Keratinocyte (primary cell): ENCODE measurements around the gene ATP5F1D. TPM values are rescaled to one million over a fixed set of nuclear protein-coding genes. Genes with fewer than 3 reads are reported as not detected.

Experiments
- DNase-seq: peaks from one replicate; pipeline ENCODE4 v3.0.0-alpha.2; 2011; ENCODE audit warnings: low read depth, missing footprints, low spot score
- FAIRE-seq: peaks from 2 replicates; lab custom pipeline; 2011; peaks lifted over from hg19 to GRCh38; lab: Jason Lieb, UNC
- H2AFZ ChIP-seq: 2 replicates; pipeline ENCODE4 v1.6.0; 2012; ENCODE audit warnings: low read length, control low read depth, inconsistent platforms; ENCODE audit not compliant: control insufficient read depth
- H3K27ac ChIP-seq: 2 replicates; pipeline ENCODE4 v1.5.1; 2011; ENCODE audit warnings: low read length; ENCODE audit not compliant: control insufficient read depth, insufficient read depth
- H3K27me3 ChIP-seq: 3 replicates; pipeline ENCODE4 v1.6.0; 2011; ENCODE audit warnings: low read length; ENCODE audit not compliant: control insufficient read depth, insufficient read depth; ENCODE audit errors: extremely low read depth
- H3K36me3 ChIP-seq, 2 experiments: 2 replicates in 1 of 2; 3 replicates in 1 of 2; pipeline ENCODE4 v1.5.1; 2011; ENCODE audit warnings: low read length in 2 of 2, mild to moderate bottlenecking in 1 of 2; ENCODE audit not compliant: control insufficient read depth in 2 of 2, insufficient read depth in 2 of 2; ENCODE audit errors: extremely low read depth in 1 of 2
- H3K4me1 ChIP-seq: 3 replicates; pipeline ENCODE4 v1.5.1; 2011; ENCODE audit warnings: low read length; ENCODE audit not compliant: control insufficient read depth, insufficient read depth; ENCODE audit errors: extremely low read depth
- H3K4me2 ChIP-seq: 3 replicates; pipeline ENCODE4 v1.6.0; 2011; ENCODE audit warnings: low read depth, low read length; ENCODE audit not compliant: control insufficient read depth, insufficient read depth; ENCODE audit errors: extremely low read depth
- H3K4me3 ChIP-seq, 3 experiments: fragments of 200-600 bp in 1 of 3; sonication (generic) in 1 of 3; 2 replicates in 2 of 3; 3 replicates in 1 of 3; pipeline ENCODE4 v1.5.1; 2011 to 2016; ENCODE audit warnings: low read length in 3 of 3, mild to moderate bottlenecking in 3 of 3, control low read depth in 2 of 3, inconsistent platforms in 1 of 3, low read depth in 1 of 3, mixed read lengths in 1 of 3, mixed run types in 1 of 3, moderate library complexity in 1 of 3; ENCODE audit not compliant: control insufficient read depth in 2 of 3, insufficient read depth in 2 of 3; ENCODE audit errors: extremely low read depth in 1 of 3
- H3K79me2 ChIP-seq: 2 replicates; pipeline ENCODE4 v1.6.0; 2012; ENCODE audit warnings: low read length; ENCODE audit not compliant: control insufficient read depth, insufficient read depth
- H3K9ac ChIP-seq: 3 replicates; pipeline ENCODE4 v1.6.0; 2011; ENCODE audit warnings: low read length; ENCODE audit not compliant: control insufficient read depth, insufficient read depth; ENCODE audit errors: extremely low read depth
- H3K9me1 ChIP-seq: 3 replicates; pipeline ENCODE4 v1.6.0; 2011; ENCODE audit warnings: low read length; ENCODE audit not compliant: control insufficient read depth, insufficient read depth; ENCODE audit errors: extremely low read depth
- H3K9me3 ChIP-seq: 2 replicates; pipeline ENCODE4 v1.5.1; 2012; ENCODE audit warnings: low read depth, low read length; ENCODE audit not compliant: control insufficient read depth
- H4K20me1 ChIP-seq: 3 replicates; pipeline ENCODE4 v1.6.0; 2011; ENCODE audit warnings: low read length; ENCODE audit not compliant: control insufficient read depth, insufficient read depth; ENCODE audit errors: extremely low read depth
- EZH2 ChIP-seq: IDR thresholded peaks from one replicate; pipeline ENCODE4 v1.6.1; 2012; ENCODE audit warnings: inconsistent platforms, mild to moderate bottlenecking, low read length, moderate library complexity
- dilution Hi-C: fragments of 300-500 bp; cut with MboI; formaldehyde crosslinking; loops from one replicate; pipeline ENCODE4 v1.7.0; 2020; ENCODE audit warnings: low sequenced_read_pairs; ENCODE audit not compliant: extremely low pct_ligation_motif_present
- polyA plus RNA-seq, 5 experiments: library from polyadenylated mRNA; depleted of rRNA in 3 of 5; stranded (reverse) in 3 of 5; stranded (forward) in 1 of 5; unstranded in 1 of 5; fragments of >200 nt; gene quantifications; 1 replicate in 1 of 5; 2 replicates in 3 of 5; 3 replicates in 1 of 5; pipeline versions ENCODE4 v1.2.1 to v1.2.3, GENCODE V29; 2011 to 2012; ENCODE audit warnings: missing spikeins in 2 of 5, low read depth in 1 of 5, low replicate concordance in 1 of 5
- TF ChIP-seq, protein P1 (sequence below), 3 experiments: IDR thresholded peaks in 1 of 3; conservative IDR thresholded peaks in 1 of 3; optimal IDR thresholded peaks in 1 of 3; 2 replicates in 2 of 3; 3 replicates in 1 of 3; pipeline versions ENCODE3 to v1.5.1; 2011; ENCODE audit warnings: low read length in 3 of 3, mild to moderate bottlenecking in 3 of 3, moderate library complexity in 2 of 3, control low read depth in 1 of 3, inconsistent platforms in 1 of 3; ENCODE audit not compliant: insufficient read depth in 2 of 3; ENCODE audit errors: extremely low read depth in 1 of 3

Gene ATP5F1D
- polyA plus RNA-seq, 1 donor (not counting 4 experiments of a cell fraction or from before 2014, with no cell fraction given), result 51.3 TPM

DNA sequence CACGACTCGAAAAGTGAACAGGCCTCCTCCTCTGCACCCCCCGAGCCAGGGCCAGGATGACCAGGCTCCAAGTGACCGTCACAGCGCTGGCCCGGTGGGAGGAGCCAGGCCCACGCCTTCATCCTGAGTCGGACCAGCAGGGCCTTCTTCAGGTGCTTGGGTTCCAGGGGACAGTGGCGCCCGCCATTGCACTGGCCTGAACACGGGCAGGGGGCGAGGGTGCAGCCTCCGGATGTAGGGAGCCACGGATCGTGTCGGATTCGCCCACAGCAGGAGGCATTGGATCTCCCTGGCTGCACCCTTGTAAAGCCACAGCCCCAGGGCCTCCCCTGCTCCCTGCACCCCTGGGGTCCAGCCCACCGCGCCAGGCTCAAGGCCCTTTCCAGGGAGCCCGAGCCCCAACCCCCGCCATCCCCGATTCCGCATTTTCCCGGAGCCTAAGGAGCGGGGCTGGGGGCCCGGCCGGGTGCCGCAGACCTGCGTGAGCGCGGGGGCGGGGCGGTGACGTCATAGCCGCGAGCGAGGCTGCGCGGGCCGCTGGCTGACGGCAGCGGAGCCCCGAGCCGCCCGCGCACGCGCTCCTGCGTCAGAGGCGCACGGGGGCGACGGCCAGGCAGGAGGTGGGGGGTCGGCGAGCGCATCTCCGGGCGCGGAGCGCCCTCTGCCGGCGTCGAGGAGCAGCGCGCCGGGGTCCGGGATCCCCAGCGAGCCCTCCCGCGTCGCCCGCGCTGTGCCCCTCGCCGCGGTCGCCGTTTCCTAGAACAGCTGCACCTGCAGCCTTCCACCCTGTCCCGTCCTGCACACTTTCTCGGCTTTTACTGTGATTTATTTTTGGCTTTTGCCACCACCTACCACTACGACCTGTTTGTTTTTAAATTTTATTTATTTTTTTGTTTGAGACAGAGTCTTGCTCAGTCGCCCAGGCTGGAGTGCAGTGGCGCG, 1.5 kb upstream of the ATP5F1D start:
- Histone ChIP-seq H3K27me3 (no peaks in the 10 kb centered on the region), H2AFZ (peak overlapping the region; percentile 77), H4K20me1 (no peaks in the 10 kb centered on the region), H3K36me3 (no peaks in the 10 kb centered on the region), H3K79me2 (peaks cover 23% of the 10 kb centered on the region), H3K9me3 (no peaks in the 10 kb centered on the region), H3K4me1 (peaks cover 37% of the 10 kb centered on the region), H3K4me2 (peak overlapping the region; percentile 75), H3K9me1 (no peaks in the 10 kb centered on the region), H3K27ac (no peak overlapping the region), H3K9ac (peak overlapping the region; percentile 9), H3K4me3 (peak overlapping the region in 2 of 3 experiments; percentile 22 to 48)
- DNase-seq (no peak), FAIRE-seq (no peak)
- dilution Hi-C loops, result no loop called here
- no peak for TF ChIP-seq EZH2
- TF ChIP-seq, protein P1, sequence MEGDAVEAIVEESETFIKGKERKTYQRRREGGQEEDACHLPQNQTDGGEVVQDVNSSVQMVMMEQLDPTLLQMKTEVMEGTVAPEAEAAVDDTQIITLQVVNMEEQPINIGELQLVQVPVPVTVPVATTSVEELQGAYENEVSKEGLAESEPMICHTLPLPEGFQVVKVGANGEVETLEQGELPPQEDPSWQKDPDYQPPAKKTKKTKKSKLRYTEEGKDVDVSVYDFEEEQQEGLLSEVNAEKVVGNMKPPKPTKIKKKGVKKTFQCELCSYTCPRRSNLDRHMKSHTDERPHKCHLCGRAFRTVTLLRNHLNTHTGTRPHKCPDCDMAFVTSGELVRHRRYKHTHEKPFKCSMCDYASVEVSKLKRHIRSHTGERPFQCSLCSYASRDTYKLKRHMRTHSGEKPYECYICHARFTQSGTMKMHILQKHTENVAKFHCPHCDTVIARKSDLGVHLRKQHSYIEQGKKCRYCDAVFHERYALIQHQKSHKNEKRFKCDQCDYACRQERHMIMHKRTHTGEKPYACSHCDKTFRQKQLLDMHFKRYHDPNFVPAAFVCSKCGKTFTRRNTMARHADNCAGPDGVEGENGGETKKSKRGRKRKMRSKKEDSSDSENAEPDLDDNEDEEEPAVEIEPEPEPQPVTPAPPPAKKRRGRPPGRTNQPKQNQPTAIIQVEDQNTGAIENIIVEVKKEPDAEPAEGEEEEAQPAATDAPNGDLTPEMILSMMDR (optimal IDR thresholded peaks at IDR 0.05 in 1 of 3, IDR thresholded peaks at IDR 0.05 in 1 of 3, conservative IDR thresholded peaks at IDR 0.05 in 1 of 3; ENCODE audit: extremely low read depth in 1 of 3, insufficient read depth in 2 of 3, low read length in 3 of 3), result peak; percentile 55 to 78 (median 74)

DNA sequence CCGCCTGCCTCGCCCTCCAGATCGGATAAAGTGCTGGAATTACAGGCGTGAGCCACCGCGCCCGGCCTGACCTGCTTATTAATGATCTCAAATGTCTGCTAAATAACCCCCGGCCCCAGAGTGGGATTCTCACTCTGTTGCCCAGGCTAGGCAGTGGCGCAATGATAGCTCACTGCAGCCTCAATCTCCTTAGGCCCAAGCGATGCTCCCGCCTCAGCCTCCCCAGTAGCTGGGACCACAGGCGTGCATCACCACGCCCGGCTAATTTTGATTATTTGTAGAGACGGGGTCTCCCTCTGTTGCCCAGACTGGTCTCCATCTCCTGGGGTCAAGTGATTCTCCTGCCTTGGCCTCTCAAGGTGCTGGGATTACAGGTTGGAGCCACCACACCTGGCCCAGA, 626 bp upstream of the ATP5F1D start:
- peak overlapping the region; percentile 91 for H3K4me2 ChIP-seq
- no peaks in the 10 kb centered on the region for H3K27me3 ChIP-seq
- H3K9me1 ChIP-seq, result no peaks in the 10 kb centered on the region
- H3K79me2 ChIP-seq, result peaks cover 23% of the 10 kb centered on the region
- H3K36me3 ChIP-seq, result no peaks in the 10 kb centered on the region
- no peaks in the 10 kb centered on the region for H3K9me3 ChIP-seq
- peak overlapping the region in 2 of 3 experiments; percentile 34 to 84 for H3K4me3 ChIP-seq
- dilution Hi-C loops, result no loop called here
- H3K9ac ChIP-seq, result peak overlapping the region; percentile 79
- TF ChIP-seq EZH2, result no peak
- TF ChIP-seq, protein P1 (optimal IDR thresholded peaks at IDR 0.05 in 1 of 3, IDR thresholded peaks at IDR 0.05 in 1 of 3, conservative IDR thresholded peaks at IDR 0.05 in 1 of 3; ENCODE audit: extremely low read depth in 1 of 3, insufficient read depth in 2 of 3, low read length in 3 of 3), result no peak
- FAIRE-seq, result no peak
- no peak for DNase-seq
- peaks cover 38% of the 10 kb centered on the region for H3K4me1 ChIP-seq
- H4K20me1 ChIP-seq, result no peaks in the 10 kb centered on the region
- no peak overlapping the region for H3K27ac ChIP-seq
- H2AFZ ChIP-seq, result no peak overlapping the region
